ENCODE data around the gene MYL6. TPM values are rescaled to one million over a fixed set of nuclear protein-coding genes. Genes with fewer than 3 reads are reported as not detected.

Gene MYL6
- total and polyA plus RNA-seq, 9 of the 15 experiments (the other 6 are each of a cell fraction or from before 2014, with no cell fraction given): 557 to 1,664 (median 958) TPM

DNA sequence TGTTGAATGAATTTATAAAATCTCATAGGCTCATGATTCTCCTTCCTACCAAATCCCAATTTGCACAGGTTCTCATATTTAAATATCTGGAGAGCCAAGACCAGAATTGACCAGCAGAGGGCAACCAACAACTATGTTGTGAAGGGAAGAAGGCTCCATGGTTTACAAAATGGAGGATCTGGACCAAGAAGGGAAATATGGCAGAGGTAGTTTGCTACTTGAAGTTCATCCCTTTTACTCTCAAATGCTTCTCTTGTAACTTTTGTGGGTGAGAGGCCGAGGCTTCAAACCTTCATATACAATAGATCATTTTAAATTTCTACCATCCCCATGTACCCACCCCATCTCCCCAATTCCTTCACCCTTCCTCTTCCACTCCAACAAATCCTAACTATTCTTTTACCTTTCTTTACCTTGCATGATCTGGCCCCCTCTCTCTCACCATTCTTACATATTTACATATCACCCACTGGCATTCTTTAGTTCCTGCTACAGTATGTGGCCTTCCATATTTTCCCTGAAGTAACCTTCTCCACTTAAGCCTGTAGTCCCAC, 34.9 kb downstream of the MYL6 start (continued):
- TF ChIP-seq, protein P1, sequence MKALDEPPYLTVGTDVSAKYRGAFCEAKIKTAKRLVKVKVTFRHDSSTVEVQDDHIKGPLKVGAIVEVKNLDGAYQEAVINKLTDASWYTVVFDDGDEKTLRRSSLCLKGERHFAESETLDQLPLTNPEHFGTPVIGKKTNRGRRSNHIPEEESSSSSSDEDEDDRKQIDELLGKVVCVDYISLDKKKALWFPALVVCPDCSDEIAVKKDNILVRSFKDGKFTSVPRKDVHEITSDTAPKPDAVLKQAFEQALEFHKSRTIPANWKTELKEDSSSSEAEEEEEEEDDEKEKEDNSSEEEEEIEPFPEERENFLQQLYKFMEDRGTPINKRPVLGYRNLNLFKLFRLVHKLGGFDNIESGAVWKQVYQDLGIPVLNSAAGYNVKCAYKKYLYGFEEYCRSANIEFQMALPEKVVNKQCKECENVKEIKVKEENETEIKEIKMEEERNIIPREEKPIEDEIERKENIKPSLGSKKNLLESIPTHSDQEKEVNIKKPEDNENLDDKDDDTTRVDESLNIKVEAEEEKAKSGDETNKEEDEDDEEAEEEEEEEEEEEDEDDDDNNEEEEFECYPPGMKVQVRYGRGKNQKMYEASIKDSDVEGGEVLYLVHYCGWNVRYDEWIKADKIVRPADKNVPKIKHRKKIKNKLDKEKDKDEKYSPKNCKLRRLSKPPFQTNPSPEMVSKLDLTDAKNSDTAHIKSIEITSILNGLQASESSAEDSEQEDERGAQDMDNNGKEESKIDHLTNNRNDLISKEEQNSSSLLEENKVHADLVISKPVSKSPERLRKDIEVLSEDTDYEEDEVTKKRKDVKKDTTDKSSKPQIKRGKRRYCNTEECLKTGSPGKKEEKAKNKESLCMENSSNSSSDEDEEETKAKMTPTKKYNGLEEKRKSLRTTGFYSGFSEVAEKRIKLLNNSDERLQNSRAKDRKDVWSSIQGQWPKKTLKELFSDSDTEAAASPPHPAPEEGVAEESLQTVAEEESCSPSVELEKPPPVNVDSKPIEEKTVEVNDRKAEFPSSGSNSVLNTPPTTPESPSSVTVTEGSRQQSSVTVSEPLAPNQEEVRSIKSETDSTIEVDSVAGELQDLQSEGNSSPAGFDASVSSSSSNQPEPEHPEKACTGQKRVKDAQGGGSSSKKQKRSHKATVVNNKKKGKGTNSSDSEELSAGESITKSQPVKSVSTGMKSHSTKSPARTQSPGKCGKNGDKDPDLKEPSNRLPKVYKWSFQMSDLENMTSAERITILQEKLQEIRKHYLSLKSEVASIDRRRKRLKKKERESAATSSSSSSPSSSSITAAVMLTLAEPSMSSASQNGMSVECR (CRISPR knock-in tag; IDR thresholded peaks at IDR 0.05): no peak
- TF ChIP-seq FOS (IDR thresholded peaks at IDR 0.05; ENCODE audit: extremely low read depth, insufficient read length): no peak
- TF ChIP-seq, protein P2, sequence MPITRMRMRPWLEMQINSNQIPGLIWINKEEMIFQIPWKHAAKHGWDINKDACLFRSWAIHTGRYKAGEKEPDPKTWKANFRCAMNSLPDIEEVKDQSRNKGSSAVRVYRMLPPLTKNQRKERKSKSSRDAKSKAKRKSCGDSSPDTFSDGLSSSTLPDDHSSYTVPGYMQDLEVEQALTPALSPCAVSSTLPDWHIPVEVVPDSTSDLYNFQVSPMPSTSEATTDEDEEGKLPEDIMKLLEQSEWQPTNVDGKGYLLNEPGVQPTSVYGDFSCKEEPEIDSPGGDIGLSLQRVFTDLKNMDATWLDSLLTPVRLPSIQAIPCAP (CRISPR knock-in tag; IDR thresholded peaks at IDR 0.05; ENCODE audit: borderline replicate concordance): no peak
- no peak for TF ChIP-seq BRCA1 (IDR thresholded peaks at IDR 0.05)
- TF ChIP-seq BRCA1 (CRISPR knock-in tag; IDR thresholded peaks at IDR 0.05): no peak
- no peak for TF ChIP-seq NONO (IDR thresholded peaks at IDR 0.05; ENCODE audit: low read depth in 2 of 2, low read length in 1 of 2)
- no peak for TF ChIP-seq MAFF (IDR thresholded peaks at IDR 0.05; ENCODE audit: low read length)
- no peak for TF ChIP-seq JUNB (CRISPR knock-in tag; conservative IDR thresholded peaks at IDR 0.05)
- TF ChIP-seq PHB (CRISPR knock-in tag; IDR thresholded peaks at IDR 0.05): no peak
- peak; percentile 88 for TF ChIP-seq EHMT2 (IDR thresholded peaks at IDR 0.05)
- TF ChIP-seq, protein P3, sequence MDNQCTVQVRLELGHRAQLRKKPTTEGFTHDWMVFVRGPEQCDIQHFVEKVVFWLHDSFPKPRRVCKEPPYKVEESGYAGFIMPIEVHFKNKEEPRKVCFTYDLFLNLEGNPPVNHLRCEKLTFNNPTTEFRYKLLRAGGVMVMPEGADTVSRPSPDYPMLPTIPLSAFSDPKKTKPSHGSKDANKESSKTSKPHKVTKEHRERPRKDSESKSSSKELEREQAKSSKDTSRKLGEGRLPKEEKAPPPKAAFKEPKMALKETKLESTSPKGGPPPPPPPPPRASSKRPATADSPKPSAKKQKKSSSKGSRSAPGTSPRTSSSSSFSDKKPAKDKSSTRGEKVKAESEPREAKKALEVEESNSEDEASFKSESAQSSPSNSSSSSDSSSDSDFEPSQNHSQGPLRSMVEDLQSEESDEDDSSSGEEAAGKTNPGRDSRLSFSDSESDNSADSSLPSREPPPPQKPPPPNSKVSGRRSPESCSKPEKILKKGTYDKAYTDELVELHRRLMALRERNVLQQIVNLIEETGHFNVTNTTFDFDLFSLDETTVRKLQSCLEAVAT (IDR thresholded peaks at IDR 0.05): 0 out of 4 replicates have a peak, but pooled peaks of 1 of the 2 experiments have one; percentile 46
- TF ChIP-seq, protein P4, sequence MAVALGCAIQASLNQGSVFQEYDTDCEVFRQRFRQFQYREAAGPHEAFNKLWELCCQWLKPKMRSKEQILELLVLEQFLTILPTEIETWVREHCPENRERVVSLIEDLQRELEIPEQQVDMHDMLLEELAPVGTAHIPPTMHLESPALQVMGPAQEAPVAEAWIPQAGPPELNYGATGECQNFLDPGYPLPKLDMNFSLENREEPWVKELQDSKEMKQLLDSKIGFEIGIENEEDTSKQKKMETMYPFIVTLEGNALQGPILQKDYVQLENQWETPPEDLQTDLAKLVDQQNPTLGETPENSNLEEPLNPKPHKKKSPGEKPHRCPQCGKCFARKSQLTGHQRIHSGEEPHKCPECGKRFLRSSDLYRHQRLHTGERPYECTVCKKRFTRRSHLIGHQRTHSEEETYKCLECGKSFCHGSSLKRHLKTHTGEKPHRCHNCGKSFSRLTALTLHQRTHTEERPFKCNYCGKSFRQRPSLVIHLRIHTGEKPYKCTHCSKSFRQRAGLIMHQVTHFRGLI (CRISPR knock-in tag; IDR thresholded peaks at IDR 0.05): no peak
- peak; percentile 22; the same call in 1 of the 2 replicates for TF ChIP-seq L3MBTL2 (IDR thresholded peaks at IDR 0.05)
- TF ChIP-seq PHF20 (IDR thresholded peaks at IDR 0.05; ENCODE audit: partially characterized antibody): peak; percentile 53
- 0 out of 2 replicates have a peak, but pooled peaks have one; percentile 26 for TF ChIP-seq NR2C1 (IDR thresholded peaks at IDR 0.05)
- TF ChIP-seq NR2C1 (tag; IDR thresholded peaks at IDR 0.05): no peak
- TF ChIP-seq, protein P5, sequence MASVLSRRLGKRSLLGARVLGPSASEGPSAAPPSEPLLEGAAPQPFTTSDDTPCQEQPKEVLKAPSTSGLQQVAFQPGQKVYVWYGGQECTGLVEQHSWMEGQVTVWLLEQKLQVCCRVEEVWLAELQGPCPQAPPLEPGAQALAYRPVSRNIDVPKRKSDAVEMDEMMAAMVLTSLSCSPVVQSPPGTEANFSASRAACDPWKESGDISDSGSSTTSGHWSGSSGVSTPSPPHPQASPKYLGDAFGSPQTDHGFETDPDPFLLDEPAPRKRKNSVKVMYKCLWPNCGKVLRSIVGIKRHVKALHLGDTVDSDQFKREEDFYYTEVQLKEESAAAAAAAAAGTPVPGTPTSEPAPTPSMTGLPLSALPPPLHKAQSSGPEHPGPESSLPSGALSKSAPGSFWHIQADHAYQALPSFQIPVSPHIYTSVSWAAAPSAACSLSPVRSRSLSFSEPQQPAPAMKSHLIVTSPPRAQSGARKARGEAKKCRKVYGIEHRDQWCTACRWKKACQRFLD (CRISPR knock-in tag; IDR thresholded peaks at IDR 0.05): peak; percentile 70; the same call in 1 of the 2 replicates
- no peak for TF ChIP-seq ZSCAN32 (CRISPR knock-in tag; IDR thresholded peaks at IDR 0.05)
- TF ChIP-seq EP400 (IDR thresholded peaks at IDR 0.05): peak; percentile 25; the same call in 1 of the 2 replicates
- no peak for TF ChIP-seq ZBTB1 (CRISPR knock-in tag; IDR thresholded peaks at IDR 0.05; ENCODE audit: borderline replicate concordance, low read depth)

Data from K562 (cell line).